ENCODE data around the gene RNF10. TPM values are rescaled to one million over a fixed set of nuclear protein-coding genes. Genes with fewer than 3 reads are reported as not detected.
A peak's percentile ranks its signal among the peaks of the same experiment; 100 is the strongest.

Gene RNF10
- total and polyA plus RNA-seq, 9 of the 15 experiments (the other 6 are each of a cell fraction or from before 2014, with no cell fraction given) = 43.0 to 139 (median 80.1) TPM

DNA sequence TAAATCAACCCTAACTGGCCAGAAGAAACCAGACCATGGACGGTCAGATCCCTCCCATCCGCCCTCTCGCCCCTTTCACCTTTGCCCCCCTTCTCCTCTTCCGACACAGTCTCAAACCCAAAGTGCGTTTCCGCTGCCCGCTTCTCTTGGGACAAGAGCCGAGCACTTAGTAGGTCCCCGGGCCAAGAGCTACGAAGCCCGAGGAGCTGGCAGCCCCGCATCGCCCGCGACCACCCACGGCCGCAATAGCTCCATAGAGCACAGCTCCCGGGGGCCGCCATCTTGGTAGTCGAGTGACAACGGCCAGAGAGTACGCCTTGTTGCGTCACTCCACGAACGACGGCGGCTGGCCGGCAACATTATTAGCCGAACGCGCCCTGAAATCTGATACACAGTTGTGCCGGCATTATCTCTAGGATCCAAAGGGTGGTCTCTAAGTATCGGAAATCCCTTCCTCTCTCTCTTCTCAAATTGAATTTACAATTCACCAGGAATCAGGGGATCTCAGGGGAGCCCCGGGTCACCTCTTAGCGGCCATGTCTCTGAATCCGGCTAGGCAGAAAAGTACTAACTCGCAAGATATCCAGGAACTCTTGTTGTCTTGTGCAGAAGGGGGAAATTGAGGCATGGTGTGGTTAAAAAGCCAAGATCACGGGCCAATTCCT, 5.2 kb upstream of the RNF10 start, which contains the start of gene COQ5 (continued):
- TF ChIP-seq, protein P1, sequence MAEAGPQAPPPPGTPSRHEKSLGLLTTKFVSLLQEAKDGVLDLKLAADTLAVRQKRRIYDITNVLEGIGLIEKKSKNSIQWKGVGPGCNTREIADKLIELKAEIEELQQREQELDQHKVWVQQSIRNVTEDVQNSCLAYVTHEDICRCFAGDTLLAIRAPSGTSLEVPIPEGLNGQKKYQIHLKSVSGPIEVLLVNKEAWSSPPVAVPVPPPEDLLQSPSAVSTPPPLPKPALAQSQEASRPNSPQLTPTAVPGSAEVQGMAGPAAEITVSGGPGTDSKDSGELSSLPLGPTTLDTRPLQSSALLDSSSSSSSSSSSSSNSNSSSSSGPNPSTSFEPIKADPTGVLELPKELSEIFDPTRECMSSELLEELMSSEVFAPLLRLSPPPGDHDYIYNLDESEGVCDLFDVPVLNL (CRISPR knock-in tag; IDR thresholded peaks at IDR 0.05; ENCODE audit: low read depth) = no peak
- TF ChIP-seq TBL1XR1 (IDR thresholded peaks at IDR 0.05; ENCODE audit: low read length in 2 of 2) (peak in 1 of 2 experiments; percentile 13; a peak in 1 of 4 replicates), RFX7 (CRISPR knock-in tag; IDR thresholded peaks at IDR 0.05) (no peak), HDGF (IDR thresholded peaks at IDR 0.05) (no peak), ZNF282 (CRISPR knock-in tag; IDR thresholded peaks at IDR 0.05) (no peak), CHD4 (IDR thresholded peaks at IDR 0.05; ENCODE audit: insufficient read depth, insufficient replicate concordance, low read depth, low read length, poor library complexity, severe bottlenecking) (no peak), CEBPB (tag; IDR thresholded peaks at IDR 0.05) (peak; percentile 99), ZNF668 (CRISPR knock-in tag; IDR thresholded peaks at IDR 0.05) (no peak), STAT5B (CRISPR knock-in tag; IDR thresholded peaks at IDR 0.05) (no peak), ZNF212 (CRISPR knock-in tag; IDR thresholded peaks at IDR 0.05) (no peak), HDAC6 (IDR thresholded peaks at IDR 0.05; ENCODE audit: low read depth, low read length) (no peak), PTRF (tag; IDR thresholded peaks at IDR 0.05) (no peak), SP2 (IDR thresholded peaks at IDR 0.05; ENCODE audit: extremely low read depth, low read depth, low read length, poor library complexity, severe bottlenecking) (no peak), BCOR (IDR thresholded peaks at IDR 0.05) (no peak), RBM25 (IDR thresholded peaks at IDR 0.05; ENCODE audit: low read depth, low read length, severe bottlenecking) (no peak), BMI1 (IDR thresholded peaks at IDR 0.05; ENCODE audit: low read length) (no peak), YBX1 (IDR thresholded peaks at IDR 0.05) (no peak), HNRNPL (IDR thresholded peaks at IDR 0.05; ENCODE audit: low read depth, low read length) (no peak), EP300 (IDR thresholded peaks at IDR 0.05; ENCODE audit: low read length) (peak; percentile 64), SIRT6 (IDR thresholded peaks at IDR 0.05; ENCODE audit: low read depth, low read length) (no peak), HNRNPLL (IDR thresholded peaks at IDR 0.05; ENCODE audit: low read depth, low read length, poor library complexity, severe bottlenecking) (peak; percentile 71), POU5F1 (IDR thresholded peaks at IDR 0.05; ENCODE audit: borderline replicate concordance, low read depth, low read length, partially characterized antibody) (peak; percentile 67), LARP7 (IDR thresholded peaks at IDR 0.05) (peak; percentile 54; the same call in 1 of the 2 replicates)
- TF ChIP-seq, protein P2, sequence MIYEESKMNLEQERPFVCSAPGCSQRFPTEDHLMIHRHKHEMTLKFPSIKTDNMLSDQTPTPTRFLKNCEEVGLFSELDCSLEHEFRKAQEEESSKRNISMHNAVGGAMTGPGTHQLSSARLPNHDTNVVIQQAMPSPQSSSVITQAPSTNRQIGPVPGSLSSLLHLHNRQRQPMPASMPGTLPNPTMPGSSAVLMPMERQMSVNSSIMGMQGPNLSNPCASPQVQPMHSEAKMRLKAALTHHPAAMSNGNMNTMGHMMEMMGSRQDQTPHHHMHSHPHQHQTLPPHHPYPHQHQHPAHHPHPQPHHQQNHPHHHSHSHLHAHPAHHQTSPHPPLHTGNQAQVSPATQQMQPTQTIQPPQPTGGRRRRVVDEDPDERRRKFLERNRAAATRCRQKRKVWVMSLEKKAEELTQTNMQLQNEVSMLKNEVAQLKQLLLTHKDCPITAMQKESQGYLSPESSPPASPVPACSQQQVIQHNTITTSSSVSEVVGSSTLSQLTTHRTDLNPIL (CRISPR knock-in tag; IDR thresholded peaks at IDR 0.05) = no peak

All from K562 (cell line).